Activated CD8-positive, alpha-beta memory T cell treated with anti-CD3 and anti-CD28 coated beads for 36 hours (primary cell): ENCODE data around the gene TCOF1. TPM values are rescaled to one million over a fixed set of nuclear protein-coding genes. Genes with fewer than 3 reads are reported as not detected.

Source experiments
- total RNA-seq, 2 experiments: library from RNA; stranded (reverse); gene quantifications; one replicate each; pipeline ENCODE4 v1.2.3, GENCODE V29; 2021

Gene TCOF1
- total RNA-seq, 2 experiments from 2014 or later = 127 to 134 TPM

Other genes starting within 250 kb of the TCOF1 start
- 1 to 10 TPM in 1 of 2 experiments, under 1 TPM in 1; 0.61 to 2.1 TPM for gene PDGFRB, start 201.9 kb upstream of the TCOF1 start, total RNA-seq
- not detected for gene CDX1, start 190.9 kb upstream of the TCOF1 start, total RNA-seq
- gene SLC6A7, start 167.6 kb upstream of the TCOF1 start, total RNA-seq = not detected
- not detected for gene CAMK2A, start 67.9 kb upstream of the TCOF1 start, total RNA-seq
- gene ARSI, start 54.8 kb upstream of the TCOF1 start, total RNA-seq = not detected
- gene CD74, start 55.2 kb downstream of the TCOF1 start, total RNA-seq = 100 to 1,000 TPM; 253 to 265 TPM
- gene RPS14, start 92.0 kb downstream of the TCOF1 start, total RNA-seq = 1,000 to 10,000 TPM; 2,762 to 2,830 TPM
- 1 to 10 TPM; 3.2 to 4.8 TPM for gene NDST1, start 150.4 kb downstream of the TCOF1 start, total RNA-seq